Neural cell (in vitro differentiated cells): Measurements from ENCODE around the gene ITGBL1. TPM values are rescaled to one million over a fixed set of nuclear protein-coding genes. Genes with fewer than 3 reads are reported as not detected.

Experiments
- H2AFZ ChIP-seq: fragments of 200-600, 300-800 bp; sonication (generic), shearing (Covaris generic); 2 replicates; pipeline ENCODE4 v1.6.0; 2014; ENCODE audit warnings: low read depth, mild to moderate bottlenecking, antibody characterized with exemption, low read length, moderate library complexity
- H3F3A ChIP-seq: fragments of 200-600 bp; shearing (Covaris generic); 2 replicates; pipeline ENCODE4 v1.6.1; 2016; ENCODE audit warnings: mild to moderate bottlenecking, moderate library complexity, mixed read lengths, antibody characterized with exemption, low read length; ENCODE audit not compliant: insufficient read depth, poor library complexity, severe bottlenecking
- H3K27ac ChIP-seq: fragments of 200-600, 300-800 bp; sonication (generic), shearing (Covaris generic); 2 replicates; pipeline ENCODE4 v1.5.1; 2014; ENCODE audit warnings: mild to moderate bottlenecking, low read length, moderate library complexity
- H3K27me3 ChIP-seq: fragments of 300-800, 200-600 bp; sonication (generic), shearing (Covaris generic); 2 replicates; pipeline ENCODE4 v1.6.0; 2014; ENCODE audit warnings: mild to moderate bottlenecking, low read depth, low read length, moderate library complexity; ENCODE audit not compliant: insufficient read depth
- H3K36me3 ChIP-seq: fragments of 300-800, 200-600 bp; sonication (generic), shearing (Covaris generic); 2 replicates; pipeline ENCODE4 v1.5.1; 2014; ENCODE audit warnings: mild to moderate bottlenecking, antibody characterized with exemption, low read length, moderate library complexity; ENCODE audit not compliant: insufficient read depth
- H3K4me2 ChIP-seq: fragments of 300-800, 200-600 bp; sonication (generic), shearing (Covaris generic); 2 replicates; pipeline ENCODE4 v1.6.0; 2014; ENCODE audit warnings: mild to moderate bottlenecking, low read length
- H3K4me3 ChIP-seq: fragments of 300-800, 200-600 bp; sonication (generic), shearing (Covaris generic); 2 replicates; pipeline ENCODE4 v1.5.1; 2014; ENCODE audit warnings: mild to moderate bottlenecking, low read length, moderate library complexity
- H3K79me2 ChIP-seq: fragments of 200-600 bp; shearing (Covaris generic); replicated peaks from 2 replicates; pipeline ENCODE4 v1.6.0; 2014; ENCODE audit warnings: mild to moderate bottlenecking, low read length, moderate library complexity; ENCODE audit not compliant: insufficient read depth
- H3K9ac ChIP-seq: fragments of 300-800, 200-600 bp; sonication (generic), shearing (Covaris generic); 2 replicates; pipeline ENCODE4 v1.6.1; 2016; ENCODE audit warnings: mild to moderate bottlenecking, low read length, mixed read lengths
- H3K9me2 ChIP-seq: fragments of 200-600 bp; shearing (Covaris generic); 2 replicates; pipeline ENCODE4 v1.6.1; 2016; ENCODE audit warnings: mild to moderate bottlenecking, low read length, mixed read lengths; ENCODE audit not compliant: insufficient read depth
- H3K9me3 ChIP-seq: fragments of 200-600, 300-800 bp; sonication (generic), shearing (Covaris generic); 2 replicates; pipeline ENCODE4 v1.6.1; 2016; ENCODE audit warnings: mild to moderate bottlenecking, mixed run types, low read length, moderate library complexity, mixed read lengths
- H4K20me1 ChIP-seq: fragments of 200-600 bp; shearing (Covaris generic); 2 replicates; pipeline ENCODE4 v1.6.1; 2016; ENCODE audit warnings: mild to moderate bottlenecking, mixed run types; ENCODE audit not compliant: insufficient read depth
- CTCF ChIP-seq: fragments of 450-650 bp; IDR thresholded peaks from 2 replicates; pipeline ENCODE4 v1.5.1; 2014; ENCODE audit warnings: antibody characterized with exemption, mild to moderate bottlenecking, moderate library complexity; ENCODE audit not compliant: poor library complexity, severe bottlenecking
- EP300 ChIP-seq: fragments of 450-650 bp; conservative IDR thresholded peaks from 2 replicates; pipeline ENCODE4 v1.6.1; 2014; ENCODE audit warnings: antibody characterized with exemption, mild to moderate bottlenecking, moderate library complexity; ENCODE audit not compliant: poor library complexity, severe bottlenecking
- EZH2 ChIP-seq: fragments of 200-600, 300-800 bp; shearing (Covaris generic), sonication (generic); IDR thresholded peaks from 2 replicates; pipeline ENCODE4 v1.6.1; 2014; ENCODE audit warnings: antibody characterized with exemption, low read length, borderline replicate concordance, mild to moderate bottlenecking; ENCODE audit not compliant: insufficient read depth, poor library complexity, severe bottlenecking
- MXI1 ChIP-seq: fragments of 450-650 bp; conservative IDR thresholded peaks from 2 replicates; pipeline ENCODE4 v1.6.1; 2014; ENCODE audit warnings: antibody characterized with exemption, mild to moderate bottlenecking; ENCODE audit not compliant: poor library complexity, severe bottlenecking
- POLR2AphosphoS5 ChIP-seq: IDR thresholded peaks from 2 replicates; pipeline ENCODE4 v1.6.1; 2012
- RAD21 ChIP-seq: fragments of 450-650 bp; conservative IDR thresholded peaks from 2 replicates; pipeline ENCODE4 v1.6.1; 2014; ENCODE audit warnings: antibody characterized with exemption, mild to moderate bottlenecking, moderate library complexity
- SMC3 ChIP-seq: fragments of 450-650 bp; conservative IDR thresholded peaks from 2 replicates; pipeline ENCODE4 v1.6.1; 2014; ENCODE audit warnings: antibody characterized with exemption, mild to moderate bottlenecking, moderate library complexity; ENCODE audit not compliant: poor library complexity
- TAF1 ChIP-seq: IDR thresholded peaks from 2 replicates; pipeline ENCODE4 v1.6.1; 2012; ENCODE audit warnings: low read depth
- polyA plus RNA-seq: library from polyadenylated mRNA; depleted of rRNA; stranded (reverse); fragments of >200 nt; gene quantifications from 2 replicates; pipeline ENCODE4 v1.2.3, GENCODE V29; 2014
- TF ChIP-seq, protein P1 (sequence below): IDR thresholded peaks from 2 replicates; pipeline ENCODE4 v1.6.1; 2012; ENCODE audit warnings: borderline replicate concordance

The ITGBL1 gene
- polyA plus RNA-seq, 1 donor from 2014 or later = 0.46 TPM

- no peaks in the 10 kb centered on the region for H3K36me3 ChIP-seq
- H3K79me2 ChIP-seq = no peaks in the 10 kb centered on the region
- H2AFZ ChIP-seq = no peak overlapping the region
- H3K4me3 ChIP-seq = no peak overlapping the region
- H3K9ac ChIP-seq = no peak overlapping the region
- H3K27me3 ChIP-seq = no peaks in the 10 kb centered on the region
- TF ChIP-seq POLR2AphosphoS5 (no peak), MXI1 (no peak), EP300 (no peak), TAF1 (no peak), RAD21 (no peak)
- TF ChIP-seq, protein P1, sequence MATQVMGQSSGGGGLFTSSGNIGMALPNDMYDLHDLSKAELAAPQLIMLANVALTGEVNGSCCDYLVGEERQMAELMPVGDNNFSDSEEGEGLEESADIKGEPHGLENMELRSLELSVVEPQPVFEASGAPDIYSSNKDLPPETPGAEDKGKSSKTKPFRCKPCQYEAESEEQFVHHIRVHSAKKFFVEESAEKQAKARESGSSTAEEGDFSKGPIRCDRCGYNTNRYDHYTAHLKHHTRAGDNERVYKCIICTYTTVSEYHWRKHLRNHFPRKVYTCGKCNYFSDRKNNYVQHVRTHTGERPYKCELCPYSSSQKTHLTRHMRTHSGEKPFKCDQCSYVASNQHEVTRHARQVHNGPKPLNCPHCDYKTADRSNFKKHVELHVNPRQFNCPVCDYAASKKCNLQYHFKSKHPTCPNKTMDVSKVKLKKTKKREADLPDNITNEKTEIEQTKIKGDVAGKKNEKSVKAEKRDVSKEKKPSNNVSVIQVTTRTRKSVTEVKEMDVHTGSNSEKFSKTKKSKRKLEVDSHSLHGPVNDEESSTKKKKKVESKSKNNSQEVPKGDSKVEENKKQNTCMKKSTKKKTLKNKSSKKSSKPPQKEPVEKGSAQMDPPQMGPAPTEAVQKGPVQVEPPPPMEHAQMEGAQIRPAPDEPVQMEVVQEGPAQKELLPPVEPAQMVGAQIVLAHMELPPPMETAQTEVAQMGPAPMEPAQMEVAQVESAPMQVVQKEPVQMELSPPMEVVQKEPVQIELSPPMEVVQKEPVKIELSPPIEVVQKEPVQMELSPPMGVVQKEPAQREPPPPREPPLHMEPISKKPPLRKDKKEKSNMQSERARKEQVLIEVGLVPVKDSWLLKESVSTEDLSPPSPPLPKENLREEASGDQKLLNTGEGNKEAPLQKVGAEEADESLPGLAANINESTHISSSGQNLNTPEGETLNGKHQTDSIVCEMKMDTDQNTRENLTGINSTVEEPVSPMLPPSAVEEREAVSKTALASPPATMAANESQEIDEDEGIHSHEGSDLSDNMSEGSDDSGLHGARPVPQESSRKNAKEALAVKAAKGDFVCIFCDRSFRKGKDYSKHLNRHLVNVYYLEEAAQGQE = no peak
- no peaks in the 10 kb centered on the region for H3K9me2 ChIP-seq
- no peaks in the 10 kb centered on the region for H3K9me3 ChIP-seq
- H3K27ac ChIP-seq = no peak overlapping the region
- no peaks in the 10 kb centered on the region for H4K20me1 ChIP-seq
- H3K4me2 ChIP-seq = no peak overlapping the region
- no peaks in the 10 kb centered on the region for H3F3A ChIP-seq
Observed at GRCh38 chr13:101708115-101708514, 255.6 kb downstream of the ITGBL1 start.

DNA sequence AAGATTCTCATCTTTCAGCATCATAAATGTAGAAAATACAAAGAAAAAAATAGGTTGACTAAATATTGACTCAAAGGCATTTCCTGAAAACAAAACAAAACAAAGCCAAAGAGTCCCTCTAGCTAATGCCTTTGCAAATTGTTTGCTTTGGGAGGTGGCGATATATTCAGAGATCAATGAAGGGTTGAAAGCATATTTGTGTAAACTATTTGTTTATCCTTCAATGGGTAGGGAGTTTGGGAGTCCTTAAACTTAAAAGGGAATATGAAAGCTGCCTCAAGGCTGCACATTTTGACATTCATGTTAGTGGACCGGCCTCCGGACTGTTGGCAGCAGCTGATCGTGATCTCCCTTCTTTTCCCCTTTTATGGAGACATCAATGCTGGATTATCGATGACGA is 257.5 kb downstream of the ITGBL1 start:
- Histone ChIP-seq H3F3A (no peaks in the 10 kb centered on the region), H3K79me2 (no peaks in the 10 kb centered on the region), H3K36me3 (no peaks in the 10 kb centered on the region), H3K9me2 (no peaks in the 10 kb centered on the region), H3K4me3 (no peak overlapping the region), H3K4me2 (no peak overlapping the region), H3K27ac (no peak overlapping the region), H4K20me1 (no peaks in the 10 kb centered on the region), H3K27me3 (no peaks in the 10 kb centered on the region), H2AFZ (no peak overlapping the region), H3K9me3 (no peaks in the 10 kb centered on the region), H3K9ac (no peak overlapping the region)
- TF ChIP-seq TAF1 (no peak), MXI1 (no peak), CTCF (no peak), EP300 (no peak), EZH2 (no peak), SMC3 (no peak), RAD21 (no peak)
